Measurements from ENCODE around the gene LKAAEAR1. TPM values are rescaled to one million over a fixed set of nuclear protein-coding genes. Genes with fewer than 3 reads are reported as not detected.

The LKAAEAR1 gene
- total and polyA plus RNA-seq, 8 donors: 0.22 to 0.24 TPM; not detected in 6

DNA sequence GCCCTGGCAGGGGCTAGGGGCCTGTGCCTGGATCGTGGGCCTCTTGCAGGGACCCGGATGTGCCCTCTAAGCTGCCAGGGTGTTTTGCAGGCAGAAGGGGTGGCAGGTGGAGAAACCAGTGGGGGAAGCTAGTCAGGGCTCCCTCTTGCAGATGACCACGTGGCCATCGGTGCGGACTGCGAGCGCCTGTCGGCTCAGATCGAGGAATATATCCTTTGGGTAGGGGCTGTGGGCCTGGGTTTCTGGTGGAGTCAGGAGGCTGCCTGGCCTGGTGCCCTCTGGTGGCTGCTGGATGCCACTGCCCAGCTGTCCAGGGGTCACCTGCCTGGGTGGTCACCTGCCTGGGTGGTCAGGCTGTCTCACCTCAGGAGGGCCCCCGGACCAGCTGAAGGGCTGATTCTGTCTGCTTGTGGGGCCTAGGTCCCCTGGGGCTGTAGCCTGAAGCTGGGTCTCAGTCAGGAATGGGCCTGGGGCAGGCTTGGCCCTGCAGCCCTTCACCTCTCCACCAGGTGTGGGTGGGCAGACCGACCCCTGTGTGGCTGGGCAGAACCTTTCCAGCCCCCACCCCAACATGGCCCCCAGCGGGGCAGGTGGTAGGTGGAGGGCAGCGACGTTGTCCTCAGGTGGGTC, 14.5 kb downstream of the LKAAEAR1 start:
- WGBS, 2 donors: 64 to 66% methylated on average over 14 of the region's 14 CpGs

DNA sequence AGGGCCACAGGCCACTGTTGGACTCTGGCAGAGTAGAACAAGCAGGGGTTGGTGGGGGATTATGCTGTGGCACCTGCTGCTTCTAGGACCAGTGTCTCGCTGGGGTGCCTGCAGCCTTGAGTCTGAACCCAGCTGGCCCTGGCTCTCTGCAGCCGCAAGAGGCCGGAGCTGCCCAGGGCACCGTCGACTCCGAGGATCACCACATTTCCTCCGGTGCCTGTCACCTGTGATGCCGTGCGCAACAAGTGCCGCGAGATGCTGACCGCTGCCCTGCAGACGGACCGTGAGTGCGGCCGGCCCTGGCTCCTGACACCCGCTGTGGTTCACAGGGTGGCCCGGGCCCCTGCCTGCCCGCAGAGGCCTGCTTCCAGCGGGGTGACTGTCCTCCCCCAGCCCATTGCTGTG, 15.0 kb downstream of the LKAAEAR1 start:
- FAIRE-seq (no peak), ATAC-seq (no peak), DNase-seq (no peak)
- no peak overlapping the region for H3K27ac ChIP-seq
- intact Hi-C loops (cut with DNase I): no loop called here
- 81 to 85% methylated on average over 20 of the region's 20 CpGs for WGBS, 2 donors
- no peak overlapping the region for H3K4me3 ChIP-seq
- H3K36me3 ChIP-seq: no peaks in the 10 kb centered on the region
- H3K27me3 ChIP-seq: no peaks in the 10 kb centered on the region
- no peaks in the 10 kb centered on the region for H3K9me3 ChIP-seq
- peaks cover 0 to under 1% (median 0%) of the 10 kb centered on the region in 3 donors for H3K4me1 ChIP-seq
- TF ChIP-seq, protein P1, sequence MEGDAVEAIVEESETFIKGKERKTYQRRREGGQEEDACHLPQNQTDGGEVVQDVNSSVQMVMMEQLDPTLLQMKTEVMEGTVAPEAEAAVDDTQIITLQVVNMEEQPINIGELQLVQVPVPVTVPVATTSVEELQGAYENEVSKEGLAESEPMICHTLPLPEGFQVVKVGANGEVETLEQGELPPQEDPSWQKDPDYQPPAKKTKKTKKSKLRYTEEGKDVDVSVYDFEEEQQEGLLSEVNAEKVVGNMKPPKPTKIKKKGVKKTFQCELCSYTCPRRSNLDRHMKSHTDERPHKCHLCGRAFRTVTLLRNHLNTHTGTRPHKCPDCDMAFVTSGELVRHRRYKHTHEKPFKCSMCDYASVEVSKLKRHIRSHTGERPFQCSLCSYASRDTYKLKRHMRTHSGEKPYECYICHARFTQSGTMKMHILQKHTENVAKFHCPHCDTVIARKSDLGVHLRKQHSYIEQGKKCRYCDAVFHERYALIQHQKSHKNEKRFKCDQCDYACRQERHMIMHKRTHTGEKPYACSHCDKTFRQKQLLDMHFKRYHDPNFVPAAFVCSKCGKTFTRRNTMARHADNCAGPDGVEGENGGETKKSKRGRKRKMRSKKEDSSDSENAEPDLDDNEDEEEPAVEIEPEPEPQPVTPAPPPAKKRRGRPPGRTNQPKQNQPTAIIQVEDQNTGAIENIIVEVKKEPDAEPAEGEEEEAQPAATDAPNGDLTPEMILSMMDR (IDR thresholded peaks at IDR 0.05): no peak

More for the DNA sequence above, 14.5 kb downstream of the LKAAEAR1 start:
- H3K9me3 ChIP-seq: no peaks in the 10 kb centered on the region
- H3K27me3 ChIP-seq: no peaks in the 10 kb centered on the region
- intact Hi-C loops (cut with DNase I): no loop called here
- DNase-seq: no peak
- TF ChIP-seq, protein P1 (IDR thresholded peaks at IDR 0.05): peak; percentile 43 to 68 (median 59)
- H3K27ac ChIP-seq: no peak overlapping the region
- ATAC-seq: peak in 3 of 4 donors; percentile 45 to 59 (median 55)
- H3K4me1 ChIP-seq: no peaks in the 10 kb centered on the region
- no peaks in the 10 kb centered on the region for H3K36me3 ChIP-seq
- no peak for FAIRE-seq
- no peak overlapping the region for H3K4me3 ChIP-seq

- Histone ChIP-seq H3K9me3 (no peaks in the 10 kb centered on the region), H3K27me3 (no peaks in the 10 kb centered on the region), H3K4me1 (peaks cover 0 to 5% (median 0%) of the 10 kb centered on the region in 3 donors), H3K27ac (no peak overlapping the region), H3K36me3 (no peaks in the 10 kb centered on the region), H3K4me3 (no peak overlapping the region)
- 71 to 80% methylated on average over 12 of the region's 12 CpGs for WGBS, 2 donors
- DNase-seq: no peak
- no peak for FAIRE-seq
- TF ChIP-seq, protein P1 (IDR thresholded peaks at IDR 0.05): no peak
- no peak for ATAC-seq
- intact Hi-C loops (cut with DNase I): no loop called here
Observed at GRCh38 chr20:64068386-64069208, 15.6 kb downstream of the LKAAEAR1 start.

GRCh38 chr20:64067733-64068307, 16.4 kb downstream of the LKAAEAR1 start:
- DNase-seq (no peak), FAIRE-seq (no peak), ATAC-seq (no peak)
- H3K36me3 ChIP-seq: no peaks in the 10 kb centered on the region
- no peak overlapping the region for H3K4me3 ChIP-seq
- peaks cover 0 to 5% (median 0%) of the 10 kb centered on the region in 3 donors for H3K4me1 ChIP-seq
- no peak overlapping the region for H3K27ac ChIP-seq
- 73 to 76% methylated on average over 10 to 12 of the region's 12 CpGs for WGBS, 2 donors
- TF ChIP-seq, protein P1 (IDR thresholded peaks at IDR 0.05): no peak
- no peaks in the 10 kb centered on the region for H3K9me3 ChIP-seq
- H3K27me3 ChIP-seq: no peaks in the 10 kb centered on the region
- intact Hi-C loops (cut with DNase I): no loop called here
